Uterus (tissue), 4 donors: ENCODE data around the gene ZCRB1. TPM values are rescaled to one million over a fixed set of nuclear protein-coding genes. Genes with fewer than 3 reads are reported as not detected.

Experiments used
- DNase-seq, 2 donors: peaks; one replicate each; pipeline ENCODE4 v3.0.0-alpha.2; 2019 to 2020
- H3K27ac ChIP-seq, 2 donors: fragments of 200-600 bp; sonication (generic); 1 replicate in 1 of 2; 2 replicates in 1 of 2; pipeline ENCODE4 v1.5.1; 2016 to 2018
- H3K27me3 ChIP-seq, 2 donors: fragments of 200-600 bp; sonication (generic); one replicate each; pipeline ENCODE4 v1.5.1; 2018 to 2019; ENCODE audit warnings: control low read depth in 1 of 2
- H3K36me3 ChIP-seq, 2 donors: fragments of 200-600 bp; sonication (generic); one replicate each; pipeline ENCODE4 v1.5.1; 2019; ENCODE audit warnings: control low read depth in 1 of 2
- H3K4me1 ChIP-seq, 2 donors: fragments of 200-600 bp; sonication (generic); one replicate each; pipeline ENCODE4 v1.5.1; 2018 to 2019; ENCODE audit warnings: control low read depth in 1 of 2
- H3K4me3 ChIP-seq, 2 donors: fragments of 200-600 bp; sonication (generic); 1 replicate in 1 of 2; 2 replicates in 1 of 2; pipeline ENCODE4 v1.5.1; 2018 to 2019; ENCODE audit warnings: mild to moderate bottlenecking in 1 of 2
- H3K9me3 ChIP-seq, 2 donors: fragments of 200-600 bp; sonication (generic); one replicate each; pipeline ENCODE4 v1.5.1; 2019; ENCODE audit warnings: control low read depth in 1 of 2
- POLR2A ChIP-seq, 2 donors: fragments of 450-650 bp; IDR thresholded peaks; one replicate each; pipeline ENCODE4 v1.6.1; 2016; ENCODE audit warnings: antibody characterized with exemption in 2 of 2, mild to moderate bottlenecking in 1 of 2, moderate library complexity in 1 of 2
- intact Hi-C: fragments of 100-400 bp; cut with DNase I; formaldehyde crosslinking; loops from one replicate; pipeline ENCODE4 v1.15.1; 2023; ENCODE audit warnings: low total_unique reads
- total RNA-seq, 4 donors: library from RNA; depleted of rRNA in 3 of 4; stranded (reverse); fragments of >200 nt in 3 of 4; gene quantifications; one replicate each; pipeline versions ENCODE4 v1.1.0 to v1.2.4, GENCODE V29; 2014 to 2023
- TF ChIP-seq, protein P1 (sequence below), 4 experiments: fragments of 200-600 bp in 2 of 4; fragments of 450-650 bp in 2 of 4; sonication (generic) in 2 of 4; IDR thresholded peaks; one replicate each; pipeline ENCODE4 v1.5.1; 2016 to 2019; ENCODE audit warnings: antibody characterized with exemption in 4 of 4, mild to moderate bottlenecking in 2 of 4, moderate library complexity in 1 of 4
- donor health status: DM: yes; HTN: yes; CAD: no.

Gene ZCRB1
- total RNA-seq, 4 donors from 2014 or later, result 19.8 to 44.1 (median 29.4) TPM

GRCh38 chr12:42285431-42285830 lies 40.5 kb downstream of the ZCRB1 start:
- TF ChIP-seq POLR2A (IDR thresholded peaks at IDR 0.05), result no peak
- TF ChIP-seq, protein P1, sequence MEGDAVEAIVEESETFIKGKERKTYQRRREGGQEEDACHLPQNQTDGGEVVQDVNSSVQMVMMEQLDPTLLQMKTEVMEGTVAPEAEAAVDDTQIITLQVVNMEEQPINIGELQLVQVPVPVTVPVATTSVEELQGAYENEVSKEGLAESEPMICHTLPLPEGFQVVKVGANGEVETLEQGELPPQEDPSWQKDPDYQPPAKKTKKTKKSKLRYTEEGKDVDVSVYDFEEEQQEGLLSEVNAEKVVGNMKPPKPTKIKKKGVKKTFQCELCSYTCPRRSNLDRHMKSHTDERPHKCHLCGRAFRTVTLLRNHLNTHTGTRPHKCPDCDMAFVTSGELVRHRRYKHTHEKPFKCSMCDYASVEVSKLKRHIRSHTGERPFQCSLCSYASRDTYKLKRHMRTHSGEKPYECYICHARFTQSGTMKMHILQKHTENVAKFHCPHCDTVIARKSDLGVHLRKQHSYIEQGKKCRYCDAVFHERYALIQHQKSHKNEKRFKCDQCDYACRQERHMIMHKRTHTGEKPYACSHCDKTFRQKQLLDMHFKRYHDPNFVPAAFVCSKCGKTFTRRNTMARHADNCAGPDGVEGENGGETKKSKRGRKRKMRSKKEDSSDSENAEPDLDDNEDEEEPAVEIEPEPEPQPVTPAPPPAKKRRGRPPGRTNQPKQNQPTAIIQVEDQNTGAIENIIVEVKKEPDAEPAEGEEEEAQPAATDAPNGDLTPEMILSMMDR (IDR thresholded peaks at IDR 0.05), result no peak
- no peaks in the 10 kb centered on the region for H3K4me1 ChIP-seq
- H3K36me3 ChIP-seq, result no peaks in the 10 kb centered on the region
- DNase-seq, result no peak
- intact Hi-C loops, result no loop called here
- H3K27ac ChIP-seq, result no peak overlapping the region
- no peak overlapping the region for H3K4me3 ChIP-seq
- no peaks in the 10 kb centered on the region for H3K27me3 ChIP-seq
- H3K9me3 ChIP-seq, result no peaks in the 10 kb centered on the region

DNA sequence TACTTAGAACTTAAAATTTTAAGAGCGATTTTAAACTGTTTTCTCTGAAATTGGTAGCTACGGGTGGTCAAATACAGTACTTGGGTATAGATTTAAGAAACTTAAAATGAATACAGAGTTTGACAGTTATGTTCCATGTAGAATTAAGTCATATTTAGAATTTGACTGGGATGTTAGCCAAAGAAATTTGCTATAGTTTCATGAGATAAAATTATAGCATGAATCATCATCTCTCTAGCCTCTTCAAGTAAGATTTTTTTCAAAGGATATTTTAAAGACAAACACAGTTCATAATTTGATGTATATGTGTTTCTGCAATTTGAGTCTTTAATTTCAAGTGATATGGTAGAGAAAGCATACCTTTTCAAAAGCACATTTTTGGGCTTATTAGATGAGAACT lies 41.0 kb downstream of the ZCRB1 start:
- Histone ChIP-seq H3K4me1 (no peaks in the 10 kb centered on the region), H3K36me3 (no peaks in the 10 kb centered on the region), H3K27ac (no peak overlapping the region), H3K9me3 (no peaks in the 10 kb centered on the region), H3K27me3 (no peaks in the 10 kb centered on the region), H3K4me3 (no peak overlapping the region)
- intact Hi-C loops, result no loop called here
- DNase-seq, result no peak
- TF ChIP-seq, protein P1 (IDR thresholded peaks at IDR 0.05), result no peak

- intact Hi-C loops, result no loop called here
- no peak for DNase-seq
- no peak for TF ChIP-seq POLR2A (IDR thresholded peaks at IDR 0.05)
- TF ChIP-seq, protein P1 (IDR thresholded peaks at IDR 0.05), result no peak
- Histone ChIP-seq H3K9me3 (no peaks in the 10 kb centered on the region), H3K36me3 (no peaks in the 10 kb centered on the region), H3K4me1 (no peaks in the 10 kb centered on the region), H3K4me3 (no peak overlapping the region), H3K27ac (no peak overlapping the region), H3K27me3 (no peaks in the 10 kb centered on the region)
Observed at GRCh38 chr12:42284157-42284556, 41.7 kb downstream of the ZCRB1 start.

DNA sequence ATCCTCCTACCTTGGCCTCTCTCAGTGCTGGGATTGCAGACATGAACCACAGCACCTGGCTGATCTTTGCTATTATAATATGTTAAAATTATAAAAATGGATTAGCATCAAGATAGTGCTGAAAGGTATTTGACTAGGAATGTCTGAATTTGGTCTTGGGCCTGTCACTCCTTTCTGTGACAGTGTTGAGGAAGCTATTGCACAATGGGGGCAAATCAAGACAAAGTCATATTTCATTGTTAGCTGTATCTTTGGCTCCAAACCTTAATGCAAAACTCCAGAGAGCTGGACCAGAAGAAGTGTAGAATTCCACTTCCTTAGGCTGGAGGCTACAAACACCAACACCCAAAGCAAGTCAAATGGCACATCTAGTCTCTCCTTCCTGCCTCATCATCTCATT lies 42.2 kb downstream of the ZCRB1 start:
- intact Hi-C loops, result no loop called here

DNA sequence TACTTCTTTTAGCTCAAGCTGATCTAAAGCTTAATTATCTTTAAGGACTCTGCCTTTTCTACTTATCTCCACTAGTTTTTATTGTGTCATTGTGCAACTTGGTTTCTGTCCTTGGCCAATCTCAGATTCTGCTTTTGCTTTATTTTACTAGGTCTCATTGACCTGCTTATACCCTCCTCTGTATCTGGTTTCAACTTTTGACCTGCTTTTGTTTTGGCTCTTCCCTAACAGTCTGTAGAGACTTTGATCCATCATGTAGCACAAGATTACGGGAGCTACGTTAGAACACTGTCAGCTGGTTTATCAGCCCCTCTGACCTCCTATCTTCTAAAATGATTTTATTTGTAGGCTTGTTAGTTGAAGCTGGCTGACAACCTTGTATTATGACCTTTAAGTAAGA lies 43.6 kb downstream of the ZCRB1 start:
- Histone ChIP-seq H3K9me3 (no peaks in the 10 kb centered on the region), H3K27ac (no peak overlapping the region), H3K4me3 (no peak overlapping the region), H3K4me1 (no peaks in the 10 kb centered on the region), H3K27me3 (no peaks in the 10 kb centered on the region), H3K36me3 (no peaks in the 10 kb centered on the region)
- TF ChIP-seq, protein P1 (IDR thresholded peaks at IDR 0.05), result no peak
- no peak for TF ChIP-seq POLR2A (IDR thresholded peaks at IDR 0.05)
- intact Hi-C loops, result no loop called here
- DNase-seq, result no peak

More for the DNA sequence above, 42.2 kb downstream of the ZCRB1 start:
- Histone ChIP-seq H3K27me3 (no peaks in the 10 kb centered on the region), H3K27ac (no peak overlapping the region), H3K36me3 (no peaks in the 10 kb centered on the region), H3K4me1 (no peaks in the 10 kb centered on the region), H3K9me3 (no peaks in the 10 kb centered on the region), H3K4me3 (no peak overlapping the region)
- TF ChIP-seq, protein P1 (IDR thresholded peaks at IDR 0.05), result no peak
- no peak for TF ChIP-seq POLR2A (IDR thresholded peaks at IDR 0.05)
- no peak for DNase-seq
